ENCODE measurements around the gene ALKBH3.

The ALKBH3 gene

DNA sequence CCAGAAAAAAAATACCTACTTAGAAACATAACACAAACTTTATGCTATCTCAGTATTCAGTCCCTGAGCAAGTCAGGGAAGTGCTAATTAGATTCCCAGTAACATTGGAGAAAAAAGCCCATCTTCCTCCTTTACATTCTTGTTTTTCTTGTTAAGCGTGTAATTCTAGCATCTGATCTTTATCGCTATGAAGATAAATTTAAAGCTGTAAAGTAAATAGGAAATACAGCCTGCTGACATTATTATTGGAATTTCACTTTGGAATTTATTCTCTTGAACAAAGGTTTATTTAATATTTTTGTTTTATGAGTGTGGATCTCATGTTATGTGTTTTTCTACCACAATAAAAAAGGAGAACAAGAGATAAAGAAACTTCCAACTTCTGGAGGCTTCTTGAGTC lies 13.9 kb downstream of the ALKBH3 start:
- no peak overlapping the region for H3K27ac ChIP-seq
- TF ChIP-seq ZFX (IDR thresholded peaks at IDR 0.05; ENCODE audit: borderline replicate concordance) (no peak), CTCF (IDR thresholded peaks at IDR 0.05) (no peak)

- H3K27ac ChIP-seq = no peak overlapping the region
- TF ChIP-seq CTCF (IDR thresholded peaks at IDR 0.05) (no peak), ZFX (IDR thresholded peaks at IDR 0.05; ENCODE audit: borderline replicate concordance) (no peak)
These were observed 15.0 kb downstream of the ALKBH3 start for GRCh38 chr11:43895601-43896000.

DNA sequence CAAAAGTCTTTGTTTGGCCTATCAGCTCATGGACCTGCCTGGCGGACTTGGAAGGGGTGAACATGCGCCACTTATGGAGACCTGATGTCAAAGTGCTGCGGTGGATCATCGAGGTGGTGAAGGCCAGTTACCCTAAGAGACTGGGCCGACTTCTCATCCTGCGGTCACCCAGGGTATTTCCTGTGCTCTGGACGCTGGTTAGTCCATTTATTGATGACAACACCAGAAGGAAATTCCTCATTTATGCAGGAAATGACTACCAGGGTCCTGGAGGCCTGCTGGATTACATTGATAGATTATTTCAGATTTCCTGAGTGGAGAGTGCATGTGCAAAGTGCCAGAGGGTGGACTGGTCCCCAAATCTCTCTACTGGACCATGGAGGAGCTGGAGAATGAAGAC lies 17.9 kb downstream of the ALKBH3 start:
- no peak overlapping the region for H3K27ac ChIP-seq
- TF ChIP-seq ZFX (IDR thresholded peaks at IDR 0.05; ENCODE audit: borderline replicate concordance) (no peak), CTCF (IDR thresholded peaks at IDR 0.05) (no peak)

- no peak for TF ChIP-seq CTCF (IDR thresholded peaks at IDR 0.05)
- no peak for TF ChIP-seq ZFX (IDR thresholded peaks at IDR 0.05; ENCODE audit: borderline replicate concordance)
- H3K27ac ChIP-seq = no peak overlapping the region
These were observed 18.5 kb downstream of the ALKBH3 start for GRCh38 chr11:43899094-43899493.

- no peak for TF ChIP-seq ZFX (IDR thresholded peaks at IDR 0.05; ENCODE audit: borderline replicate concordance)
- no peak for TF ChIP-seq CTCF (IDR thresholded peaks at IDR 0.05)
- no peak overlapping the region for H3K27ac ChIP-seq
These were observed 20.9 kb downstream of the ALKBH3 start for GRCh38 chr11:43901551-43901950.

- TF ChIP-seq ZFX (IDR thresholded peaks at IDR 0.05; ENCODE audit: borderline replicate concordance) (no peak), CTCF (IDR thresholded peaks at IDR 0.05) (no peak)
- H3K27ac ChIP-seq = no peak overlapping the region
These were observed 22.4 kb downstream of the ALKBH3 start for GRCh38 chr11:43903078-43903477.

- no peak overlapping the region for H3K27ac ChIP-seq
- TF ChIP-seq CTCF (IDR thresholded peaks at IDR 0.05) = no peak
- TF ChIP-seq ZFX (IDR thresholded peaks at IDR 0.05; ENCODE audit: borderline replicate concordance) = no peak
These were observed 23.3 kb downstream of the ALKBH3 start for GRCh38 chr11:43903969-43904368.

Measured in 22Rv1 (cell line).